CD8-positive, alpha-beta memory T cell (primary cell): Measurements from ENCODE around the gene DUSP7. TPM values are rescaled to one million over a fixed set of nuclear protein-coding genes. Genes with fewer than 3 reads are reported as not detected.

Experiments used
- CTCF ChIA-PET: fragments of 350-600 bp; sonication (Branson Sonifier 250); formaldehyde crosslinking; loops from one replicate; lab custom pipeline; 2021; ENCODE audit warnings: antibody characterized with exemption; lab: Charles Lee
- POLR2A ChIA-PET: fragments of 350-600 bp; sonication (Branson Sonifier 250); formaldehyde crosslinking; loops from one replicate; lab custom pipeline; 2021; ENCODE audit warnings: antibody characterized with exemption; lab: Charles Lee
- DNase-seq, 5 donors: peaks; one replicate each; pipeline versions ENCODE4 v3.0.0 to v3.0.0-alpha.2; 2020 to 2022; ENCODE audit warnings: mixed read lengths in 1 of 5
- H3K27ac ChIP-seq: one replicate; pipeline ENCODE4 v1.7.0; 2013; ENCODE audit warnings: low read depth, mild to moderate bottlenecking, low read length, moderate library complexity
- H3K27me3 ChIP-seq: 2 replicates; pipeline ENCODE4 v1.7.0; 2013; ENCODE audit warnings: low read length, mild to moderate bottlenecking; ENCODE audit not compliant: insufficient read depth, poor library complexity, severe bottlenecking
- H3K36me3 ChIP-seq: 2 replicates; pipeline ENCODE4 v1.7.0; 2013; ENCODE audit warnings: mild to moderate bottlenecking, low read length, moderate library complexity; ENCODE audit not compliant: insufficient read depth
- H3K4me1 ChIP-seq: 2 replicates; pipeline ENCODE4 v1.7.0; 2013; ENCODE audit warnings: mild to moderate bottlenecking, low read length, moderate library complexity; ENCODE audit not compliant: insufficient read depth
- H3K4me3 ChIP-seq: 2 replicates; pipeline ENCODE4 v1.7.0; 2013; ENCODE audit warnings: mild to moderate bottlenecking, low read length
- H3K9me3 ChIP-seq: 2 replicates; pipeline ENCODE4 v1.7.0; 2013; ENCODE audit warnings: mild to moderate bottlenecking, low read length
- H3K27ac Mint-ChIP-seq, 8 donors: one replicate each; pipeline ENCODE4 v1.8.0; 2020 to 2021; ENCODE audit warnings: mixed read lengths in 8 of 8, mild to moderate bottlenecking in 6 of 8, inconsistent platforms in 3 of 8, moderate library complexity in 3 of 8
- H3K27me3 Mint-ChIP-seq, 2 donors: one replicate each; pipeline ENCODE4 v1.8.0; 2020 to 2021; ENCODE audit warnings: mixed read lengths in 2 of 2, mild to moderate bottlenecking in 1 of 2, moderate library complexity in 1 of 2
- H3K36me3 Mint-ChIP-seq, 3 donors: one replicate each; pipeline ENCODE4 v1.8.0; 2020 to 2021; ENCODE audit warnings: mixed read lengths in 3 of 3, inconsistent platforms in 1 of 3, mild to moderate bottlenecking in 1 of 3
- H3K4me1 Mint-ChIP-seq, 3 donors: one replicate each; pipeline ENCODE4 v1.8.0; 2020 to 2021; ENCODE audit warnings: mixed read lengths in 3 of 3, inconsistent platforms in 1 of 3, mild to moderate bottlenecking in 1 of 3
- H3K4me3 Mint-ChIP-seq, 7 donors: one replicate each; pipeline ENCODE4 v1.8.0; 2020 to 2021; ENCODE audit warnings: mixed read lengths in 7 of 7, mild to moderate bottlenecking in 6 of 7, moderate library complexity in 4 of 7, inconsistent platforms in 2 of 7
- H3K9me3 Mint-ChIP-seq, 5 donors: one replicate each; pipeline ENCODE4 v1.8.0; 2020 to 2022; ENCODE audit warnings: mixed read lengths in 5 of 5, mild to moderate bottlenecking in 3 of 5, moderate library complexity in 2 of 5, inconsistent platforms in 1 of 5
- polyA plus RNA-seq: library from polyadenylated mRNA; unstranded; fragments of 300-500 nt; fragmentation: Illumina TruSeq; gene quantifications from one replicate; pipeline ENCODE4 v1.2.3, GENCODE V29; 2021
- total RNA-seq, 2 experiments: library from RNA; stranded (reverse); gene quantifications; one replicate each; pipeline ENCODE4 v1.2.3, GENCODE V29; 2021

The DUSP7 gene
- total and polyA plus RNA-seq, 3 experiments from 2014 or later: 7.2 to 27.2 (median 26.3) TPM

DNA sequence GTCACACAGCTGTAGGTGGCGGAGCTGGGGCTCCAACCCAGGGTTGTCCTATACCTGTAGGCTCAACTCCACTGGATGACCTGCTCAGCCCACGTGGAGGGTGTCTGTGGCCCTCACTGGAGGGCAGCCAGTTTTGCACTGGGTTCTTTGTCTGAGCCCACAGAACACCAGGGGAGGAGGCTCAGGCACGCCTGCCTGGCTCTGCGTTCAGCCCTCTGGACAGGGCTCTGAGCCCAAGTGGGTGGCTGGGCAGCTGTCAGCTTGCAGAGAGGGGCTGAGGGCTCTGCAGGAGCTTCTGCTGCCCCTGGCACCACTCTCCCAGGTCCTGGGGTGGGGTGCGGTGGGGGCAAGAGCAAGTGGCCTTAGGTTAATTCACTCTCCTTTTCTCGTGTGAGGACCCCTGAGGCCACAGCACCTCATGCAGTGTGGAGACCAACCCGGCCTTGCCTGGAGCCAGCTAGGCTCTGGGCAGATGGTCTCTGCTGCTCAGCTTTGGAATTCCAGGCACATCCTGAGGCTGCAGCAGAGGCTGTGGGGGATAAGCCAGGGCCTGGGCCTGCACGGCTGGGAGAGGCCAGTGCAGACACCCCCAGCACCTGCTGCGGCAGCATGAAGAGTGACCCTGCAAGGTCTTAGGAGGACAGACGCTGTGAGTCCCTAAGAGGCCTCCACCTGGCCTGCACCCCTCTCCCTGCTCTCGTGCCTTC lies 23.5 kb downstream of the DUSP7 start:
- no peak for DNase-seq
- H3K4me3 Mint-ChIP-seq: no peak overlapping the region
- no peaks in the 10 kb centered on the region for H3K27me3 Mint-ChIP-seq
- ChIA-PET POLR2A (no interaction called here), CTCF (interaction anchor here (2.3 kb wide), 1 partner anchor 8 kb away, joined by 7 read pairs; no protein-coding TSS in a partner anchor)
- Histone ChIP-seq H3K9me3 (no peaks in the 10 kb centered on the region), H3K4me3 (no peak overlapping the region), H3K27ac (no peak overlapping the region), H3K27me3 (no peaks in the 10 kb centered on the region), H3K4me1 (no peaks in the 10 kb centered on the region), H3K36me3 (no peaks in the 10 kb centered on the region)
- no peaks in the 10 kb centered on the region for H3K4me1 Mint-ChIP-seq
- H3K9me3 Mint-ChIP-seq: no peaks in the 10 kb centered on the region
- H3K27ac Mint-ChIP-seq: no peak overlapping the region
- H3K36me3 Mint-ChIP-seq: no peaks in the 10 kb centered on the region

GRCh38 chr3:52031896-52032295 lies 24.5 kb downstream of the DUSP7 start:
- no peaks in the 10 kb centered on the region for H3K4me1 Mint-ChIP-seq
- POLR2A ChIA-PET: interaction anchor here (1.0 kb wide), 1 partner anchor 88 kb away, joined by 3 read pairs; no protein-coding TSS in a partner anchor

GRCh38 chr3:52030714-52031310 lies 25.6 kb downstream of the DUSP7 start:
- ChIA-PET CTCF (interaction anchor here (1.6 to 2.3 kb wide), 2 partner anchors 10 to 21 kb away, joined by 3 to 7 read pairs; no protein-coding TSS in a partner anchor), POLR2A (interaction anchor here (1.0 kb wide), 1 partner anchor 89 kb away, joined by 3 read pairs; no protein-coding TSS in a partner anchor)
- Mint-ChIP-seq H3K9me3 (no peaks in the 10 kb centered on the region), H3K36me3 (no peaks in the 10 kb centered on the region), H3K27ac (peak overlapping the region in 1 of 8 donors; percentile 68), H3K27me3 (no peaks in the 10 kb centered on the region), H3K4me1 (no peaks in the 10 kb centered on the region), H3K4me3 (no peak overlapping the region)
- no peak overlapping the region for H3K27ac ChIP-seq
- H3K4me3 ChIP-seq: no peak overlapping the region
- H3K9me3 ChIP-seq: no peaks in the 10 kb centered on the region
- no peaks in the 10 kb centered on the region for H3K36me3 ChIP-seq
- no peak for DNase-seq
- H3K4me1 ChIP-seq: no peaks in the 10 kb centered on the region
- H3K27me3 ChIP-seq: no peaks in the 10 kb centered on the region

More at GRCh38 chr3:52031896-52032295, 24.5 kb downstream of the DUSP7 start:
- Histone ChIP-seq H3K9me3 (no peaks in the 10 kb centered on the region), H3K4me3 (no peak overlapping the region), H3K4me1 (no peaks in the 10 kb centered on the region), H3K36me3 (no peaks in the 10 kb centered on the region), H3K27ac (no peak overlapping the region), H3K27me3 (no peaks in the 10 kb centered on the region)
- no peak overlapping the region for H3K27ac Mint-ChIP-seq
- CTCF ChIA-PET: interaction anchor here (2.3 kb wide), 1 partner anchor 9 kb away, joined by 7 read pairs; no protein-coding TSS in a partner anchor
- no peaks in the 10 kb centered on the region for H3K9me3 Mint-ChIP-seq
- H3K27me3 Mint-ChIP-seq: no peaks in the 10 kb centered on the region
- H3K36me3 Mint-ChIP-seq: no peaks in the 10 kb centered on the region
- no peak for DNase-seq
- no peak overlapping the region for H3K4me3 Mint-ChIP-seq

- H3K4me3 ChIP-seq: no peak overlapping the region
- Mint-ChIP-seq H3K36me3 (no peaks in the 10 kb centered on the region), H3K4me3 (no peak overlapping the region), H3K27ac (no peak overlapping the region), H3K9me3 (no peaks in the 10 kb centered on the region), H3K4me1 (no peaks in the 10 kb centered on the region), H3K27me3 (no peaks in the 10 kb centered on the region)
- no peaks in the 10 kb centered on the region for H3K4me1 ChIP-seq
- no peak overlapping the region for H3K27ac ChIP-seq
- H3K9me3 ChIP-seq: no peaks in the 10 kb centered on the region
- no peaks in the 10 kb centered on the region for H3K27me3 ChIP-seq
- CTCF ChIA-PET: interaction anchor here (1.6 kb wide), 1 partner anchor 23 kb away, joined by 3 read pairs; no protein-coding TSS in a partner anchor
- POLR2A ChIA-PET: no interaction called here
- no peak for DNase-seq
- H3K36me3 ChIP-seq: no peaks in the 10 kb centered on the region
These were observed 26.8 kb downstream of the DUSP7 start for GRCh38 chr3:52029535-52029934.

DNA sequence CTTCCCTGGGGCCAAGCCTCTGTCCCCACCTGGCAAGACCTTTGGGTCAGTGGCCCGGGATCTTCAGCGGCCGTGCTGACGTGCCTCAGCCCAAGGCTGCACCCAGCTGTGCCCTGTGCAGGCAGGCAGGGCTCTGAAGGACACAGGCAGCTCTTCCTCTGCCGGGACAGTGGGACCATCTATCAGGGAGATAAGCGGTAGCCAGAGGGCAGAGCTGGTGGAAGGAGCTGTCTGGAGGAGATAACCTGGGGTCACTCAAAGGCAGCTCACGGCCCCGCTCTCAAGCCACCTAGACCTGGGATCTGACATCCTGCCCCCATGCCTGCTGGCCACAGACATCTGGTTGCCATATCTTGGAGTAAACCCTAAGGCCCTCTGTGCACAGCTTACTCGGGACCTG lies 27.3 kb downstream of the DUSP7 start:
- no peaks in the 10 kb centered on the region for H3K9me3 ChIP-seq
- H3K4me1 ChIP-seq: no peaks in the 10 kb centered on the region
- CTCF ChIA-PET: no interaction called here
- POLR2A ChIA-PET: no interaction called here
- H3K27me3 Mint-ChIP-seq: no peaks in the 10 kb centered on the region
- no peaks in the 10 kb centered on the region for H3K4me1 Mint-ChIP-seq
- no peaks in the 10 kb centered on the region for H3K9me3 Mint-ChIP-seq
- H3K27ac ChIP-seq: no peak overlapping the region
- no peak for DNase-seq
- H3K4me3 Mint-ChIP-seq: no peak overlapping the region
- no peak overlapping the region for H3K4me3 ChIP-seq
- H3K36me3 Mint-ChIP-seq: no peaks in the 10 kb centered on the region
- H3K36me3 ChIP-seq: no peaks in the 10 kb centered on the region
- H3K27ac Mint-ChIP-seq: no peak overlapping the region
- H3K27me3 ChIP-seq: no peaks in the 10 kb centered on the region

GRCh38 chr3:52028572-52028971 lies 27.8 kb downstream of the DUSP7 start:
- no peaks in the 10 kb centered on the region for H3K4me1 ChIP-seq
- POLR2A ChIA-PET: no interaction called here
- no peaks in the 10 kb centered on the region for H3K27me3 ChIP-seq
- Mint-ChIP-seq H3K27me3 (no peaks in the 10 kb centered on the region), H3K9me3 (no peaks in the 10 kb centered on the region), H3K27ac (no peak overlapping the region), H3K4me3 (no peak overlapping the region), H3K36me3 (no peaks in the 10 kb centered on the region), H3K4me1 (no peaks in the 10 kb centered on the region)
- DNase-seq: no peak
- CTCF ChIA-PET: no interaction called here
- no peak overlapping the region for H3K4me3 ChIP-seq
- no peak overlapping the region for H3K27ac ChIP-seq
- H3K9me3 ChIP-seq: no peaks in the 10 kb centered on the region
- no peaks in the 10 kb centered on the region for H3K36me3 ChIP-seq

GRCh38 chr3:52026041-52026440 lies 30.3 kb downstream of the DUSP7 start:
- Mint-ChIP-seq H3K27me3 (peaks cover 0 to 1% of the 10 kb centered on the region in 2 donors), H3K27ac (peak overlapping the region in 2 of 8 donors; percentile 7 to 38), H3K9me3 (no peaks in the 10 kb centered on the region), H3K4me3 (no peak overlapping the region), H3K36me3 (no peaks in the 10 kb centered on the region), H3K4me1 (no peaks in the 10 kb centered on the region)
- no peaks in the 10 kb centered on the region for H3K9me3 ChIP-seq
- DNase-seq: no peak
- H3K4me3 ChIP-seq: no peak overlapping the region
- CTCF ChIA-PET: no interaction called here
- H3K27me3 ChIP-seq: no peaks in the 10 kb centered on the region
- no peak overlapping the region for H3K27ac ChIP-seq
- POLR2A ChIA-PET: no interaction called here
- no peaks in the 10 kb centered on the region for H3K4me1 ChIP-seq
- no peaks in the 10 kb centered on the region for H3K36me3 ChIP-seq

DNA sequence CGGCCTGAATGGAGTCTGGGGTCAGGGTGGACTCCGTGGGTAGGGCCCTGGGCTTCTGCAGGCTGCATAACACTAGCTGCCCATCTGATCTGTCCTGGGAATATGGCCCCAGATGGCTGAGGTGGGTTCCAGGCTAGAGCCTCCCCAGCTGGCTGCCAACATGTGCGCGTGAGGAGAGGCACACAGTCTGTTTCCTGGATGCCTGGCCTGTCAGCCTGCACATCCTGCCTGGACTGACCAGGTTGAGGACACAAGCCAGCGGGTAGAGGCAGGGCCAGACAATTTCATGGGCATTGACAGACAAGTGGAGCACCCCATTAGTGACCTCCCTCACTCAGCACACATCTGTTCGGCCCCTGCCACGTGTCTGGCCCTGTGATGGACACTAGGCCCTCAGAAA lies 30.9 kb downstream of the DUSP7 start:
- Mint-ChIP-seq H3K4me1 (no peaks in the 10 kb centered on the region), H3K9me3 (no peaks in the 10 kb centered on the region), H3K36me3 (no peaks in the 10 kb centered on the region), H3K4me3 (no peak overlapping the region), H3K27me3 (peaks cover 0 to 1% of the 10 kb centered on the region in 2 donors), H3K27ac (no peak overlapping the region)
- Histone ChIP-seq H3K27me3 (no peaks in the 10 kb centered on the region), H3K27ac (no peak overlapping the region), H3K4me3 (no peak overlapping the region), H3K4me1 (no peaks in the 10 kb centered on the region), H3K9me3 (no peaks in the 10 kb centered on the region), H3K36me3 (no peaks in the 10 kb centered on the region)
- ChIA-PET CTCF (no interaction called here), POLR2A (no interaction called here)
- no peak for DNase-seq
